NB4 (cell line): ENCODE data around the gene TRAM2.
A peak's percentile ranks its signal among the peaks of the same experiment; 100 is the strongest.

Source experiments
- DNase-seq: peaks from one replicate; pipeline ENCODE4 v3.0.0; 2010; ENCODE audit warnings: low read depth
- H3K4me3 ChIP-seq: one replicate; pipeline ENCODE4 v1.5.1; 2011; ENCODE audit warnings: mild to moderate bottlenecking, low read depth, low read length, moderate library complexity
- MYC ChIP-seq: IDR thresholded peaks from 2 replicates; pipeline ENCODE4 v1.6.1; 2011; ENCODE audit warnings: low read depth, low read length
- POLR2A ChIP-seq: IDR thresholded peaks from 2 replicates; pipeline ENCODE4 v1.6.1; 2011; ENCODE audit warnings: mild to moderate bottlenecking; ENCODE audit not compliant: insufficient read length; ENCODE audit errors: extremely low read depth
- TF ChIP-seq, protein P1 (sequence below): IDR thresholded peaks from 2 replicates; pipeline ENCODE4 v1.6.1; 2011; ENCODE audit warnings: low read depth, low read length
- TF ChIP-seq, protein P2 (sequence below): IDR thresholded peaks from one replicate; pipeline ENCODE4 v1.5.1; 2012; ENCODE audit warnings: low read depth, low read length

TRAM2 gene

DNA sequence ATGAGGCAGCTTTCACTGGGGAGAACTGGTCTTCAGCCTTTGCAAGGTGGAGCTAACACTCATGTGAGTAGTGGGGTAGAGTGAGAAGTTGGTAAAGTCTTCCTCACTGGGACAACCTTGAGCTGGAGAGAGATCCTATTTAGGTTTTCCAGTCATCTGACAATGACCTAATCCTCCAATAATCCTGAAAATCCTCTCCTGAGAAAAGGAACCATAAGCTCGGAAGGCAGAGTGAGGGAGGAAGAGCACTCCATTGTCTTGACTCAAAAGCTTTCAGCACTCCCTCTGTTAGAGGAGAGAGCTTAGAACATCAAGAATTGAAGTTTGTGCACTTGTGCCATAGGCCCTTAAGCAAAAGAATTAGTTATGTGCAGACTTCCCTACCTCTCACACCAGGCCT, 77.8 kb downstream of the TRAM2 start:
- TF ChIP-seq, protein P1, sequence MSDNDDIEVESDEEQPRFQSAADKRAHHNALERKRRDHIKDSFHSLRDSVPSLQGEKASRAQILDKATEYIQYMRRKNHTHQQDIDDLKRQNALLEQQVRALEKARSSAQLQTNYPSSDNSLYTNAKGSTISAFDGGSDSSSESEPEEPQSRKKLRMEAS, result no peak
- no peak for TF ChIP-seq POLR2A
- TF ChIP-seq MYC, result no peak
- DNase-seq, result no peak
- H3K4me3 ChIP-seq, result no peak overlapping the region

DNA sequence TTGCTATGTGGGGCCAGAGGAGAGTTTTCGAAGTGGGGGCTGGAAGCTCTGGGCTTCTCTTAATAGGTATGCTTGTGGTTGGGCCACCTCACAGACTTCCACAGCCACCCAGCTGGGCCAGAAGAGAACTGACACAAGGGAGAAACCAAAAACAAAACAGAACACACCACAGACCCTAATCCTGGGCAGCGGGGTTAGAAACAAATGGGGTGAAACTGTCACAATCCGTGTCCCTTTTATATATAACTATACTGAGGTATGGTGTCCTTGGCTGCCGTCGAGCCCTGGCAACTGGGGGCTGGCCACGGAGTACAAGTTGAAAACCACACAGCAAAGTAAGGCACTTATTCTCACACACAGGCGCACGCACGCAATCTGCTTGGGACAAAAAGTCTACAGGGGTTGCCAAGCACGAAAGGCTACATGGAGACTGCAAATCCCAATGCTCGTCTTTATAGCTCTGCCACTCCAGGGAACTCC, 78.3 kb downstream of the TRAM2 start:
- TF ChIP-seq, protein P1, result no peak
- TF ChIP-seq MYC (no peak), POLR2A (no peak)
- TF ChIP-seq, protein P2, sequence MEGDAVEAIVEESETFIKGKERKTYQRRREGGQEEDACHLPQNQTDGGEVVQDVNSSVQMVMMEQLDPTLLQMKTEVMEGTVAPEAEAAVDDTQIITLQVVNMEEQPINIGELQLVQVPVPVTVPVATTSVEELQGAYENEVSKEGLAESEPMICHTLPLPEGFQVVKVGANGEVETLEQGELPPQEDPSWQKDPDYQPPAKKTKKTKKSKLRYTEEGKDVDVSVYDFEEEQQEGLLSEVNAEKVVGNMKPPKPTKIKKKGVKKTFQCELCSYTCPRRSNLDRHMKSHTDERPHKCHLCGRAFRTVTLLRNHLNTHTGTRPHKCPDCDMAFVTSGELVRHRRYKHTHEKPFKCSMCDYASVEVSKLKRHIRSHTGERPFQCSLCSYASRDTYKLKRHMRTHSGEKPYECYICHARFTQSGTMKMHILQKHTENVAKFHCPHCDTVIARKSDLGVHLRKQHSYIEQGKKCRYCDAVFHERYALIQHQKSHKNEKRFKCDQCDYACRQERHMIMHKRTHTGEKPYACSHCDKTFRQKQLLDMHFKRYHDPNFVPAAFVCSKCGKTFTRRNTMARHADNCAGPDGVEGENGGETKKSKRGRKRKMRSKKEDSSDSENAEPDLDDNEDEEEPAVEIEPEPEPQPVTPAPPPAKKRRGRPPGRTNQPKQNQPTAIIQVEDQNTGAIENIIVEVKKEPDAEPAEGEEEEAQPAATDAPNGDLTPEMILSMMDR, result no peak
- peak; percentile 24 for DNase-seq
- no peak overlapping the region for H3K4me3 ChIP-seq

DNA sequence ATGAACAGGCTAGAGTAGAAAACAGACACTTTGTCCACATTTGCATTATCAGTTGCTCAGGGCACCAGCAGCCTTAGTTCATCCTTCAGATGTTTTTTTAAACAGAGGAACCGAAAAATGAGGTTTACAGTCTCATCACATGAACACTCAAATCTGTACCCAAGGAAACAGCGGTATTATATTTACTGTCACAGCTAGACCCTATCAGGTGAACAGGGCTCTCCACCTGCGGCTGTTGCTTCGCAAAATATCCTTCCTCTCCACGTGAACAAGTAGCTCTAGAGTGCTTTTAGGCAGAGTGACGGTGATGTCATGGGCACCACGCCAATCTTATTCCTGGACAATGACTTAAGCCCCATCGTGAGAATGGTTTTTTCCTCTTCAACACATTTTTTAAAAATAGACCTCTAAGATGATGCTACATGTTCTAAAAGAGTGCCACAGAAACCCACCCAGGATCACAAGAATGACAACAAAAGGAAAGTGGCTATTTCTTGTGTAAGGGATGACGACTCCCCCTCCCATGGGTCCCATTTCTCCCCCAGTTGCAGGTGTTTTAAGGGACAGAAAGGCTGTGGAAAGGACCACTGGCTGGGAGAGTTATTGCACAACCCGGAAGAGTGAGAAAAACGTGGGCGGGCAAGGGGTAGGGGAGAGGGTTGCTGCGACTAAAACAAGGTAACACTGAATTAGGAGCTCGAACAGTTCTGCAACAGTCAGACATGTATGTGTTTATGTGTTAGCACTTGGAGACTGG, 79.0 kb downstream of the TRAM2 start:
- peak; percentile 67 for DNase-seq
- TF ChIP-seq, protein P1, result no peak
- H3K4me3 ChIP-seq, result no peak overlapping the region

DNA sequence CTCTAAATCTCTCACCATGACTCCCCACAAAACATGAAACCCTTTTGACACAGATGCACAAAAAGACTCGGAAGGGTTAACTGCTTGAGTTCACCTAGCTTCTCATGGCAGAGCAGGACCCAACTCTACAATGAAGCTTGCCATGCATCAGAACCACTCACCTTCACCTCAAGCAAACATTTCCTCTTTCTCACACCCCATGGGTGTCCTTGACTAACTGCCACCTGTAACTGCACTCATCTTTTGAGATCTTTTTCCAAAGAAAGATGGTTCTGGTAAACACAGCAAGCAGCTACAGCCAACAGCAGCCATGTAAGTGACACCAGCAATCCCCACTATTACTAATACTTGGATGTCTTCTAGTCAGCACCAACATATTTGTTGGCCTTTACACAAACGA, 80.2 kb downstream of the TRAM2 start:
- TF ChIP-seq, protein P1, result no peak
- TF ChIP-seq MYC (no peak), POLR2A (no peak)
- TF ChIP-seq, protein P2, result no peak
- no peak for DNase-seq
- H3K4me3 ChIP-seq, result no peak overlapping the region

DNA sequence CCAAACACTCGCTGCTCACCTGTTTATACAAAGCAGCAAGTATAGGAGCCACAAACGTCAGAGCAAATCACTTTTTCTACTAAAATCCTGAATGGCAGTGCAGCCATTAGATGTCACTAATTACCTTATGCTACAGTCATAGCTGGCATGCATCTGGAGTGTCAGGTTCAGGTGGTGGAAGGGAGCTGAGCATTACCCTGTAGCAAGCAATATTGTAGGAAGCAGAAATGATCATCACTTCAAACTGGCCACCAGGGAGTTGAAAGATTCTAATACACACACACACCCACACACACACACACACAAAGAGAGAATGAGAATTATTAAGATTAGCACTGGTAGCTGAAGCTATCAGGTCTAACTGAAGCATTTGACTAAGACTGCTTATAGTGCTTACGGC, 80.9 kb downstream of the TRAM2 start:
- TF ChIP-seq, protein P2, result no peak
- TF ChIP-seq MYC (no peak), POLR2A (no peak)
- TF ChIP-seq, protein P1, result no peak
- no peak overlapping the region for H3K4me3 ChIP-seq
- DNase-seq, result no peak

DNA sequence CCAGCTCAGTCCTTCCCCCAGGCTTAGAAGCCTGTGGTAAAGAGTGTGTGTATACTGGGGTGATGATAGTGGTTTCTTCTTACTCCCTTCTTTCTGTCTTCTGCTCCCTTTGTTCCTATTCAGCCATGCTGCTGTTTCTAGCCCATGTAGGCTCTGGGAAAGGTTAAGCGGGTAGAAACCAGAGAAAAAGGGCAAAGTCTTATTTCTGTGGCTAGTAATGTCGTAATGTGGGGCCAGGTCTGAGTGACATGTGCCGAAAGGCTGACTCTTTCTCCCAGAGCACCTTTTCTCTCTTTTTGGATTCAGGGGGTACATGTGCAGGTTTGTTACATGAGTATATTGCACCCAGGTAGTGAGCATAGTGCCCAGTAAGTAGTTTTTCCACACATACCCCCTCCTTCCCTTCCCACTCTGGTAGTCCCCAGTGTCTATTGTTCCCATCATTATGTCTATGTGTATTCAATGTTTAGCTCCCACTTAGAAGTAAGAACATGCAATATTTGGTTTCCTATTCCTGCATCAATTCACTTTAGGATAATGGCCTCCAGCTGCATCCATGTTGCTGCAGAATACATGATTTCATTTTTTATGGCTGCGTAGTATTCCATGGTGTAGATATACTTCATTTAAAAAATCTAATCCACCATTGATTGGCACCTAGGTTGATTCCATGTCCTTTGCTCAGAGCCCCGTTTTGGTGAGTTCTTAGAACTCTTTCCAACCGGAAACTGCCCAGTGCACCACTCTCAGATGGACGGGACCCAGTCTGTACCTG, 82.4 kb downstream of the TRAM2 start:
- no peak for DNase-seq
- no peak overlapping the region for H3K4me3 ChIP-seq
- TF ChIP-seq, protein P2, result no peak
- no peak for TF ChIP-seq POLR2A
- TF ChIP-seq, protein P1, result no peak
- no peak for TF ChIP-seq MYC
